ENCODE data around the gene ATF7IP2. TPM values are rescaled to one million over a fixed set of nuclear protein-coding genes. Genes with fewer than 3 reads are reported as not detected.

The ATF7IP2 gene
- total and polyA plus RNA-seq, 4 donors: 4.9 to 21.2 (median 12.5) TPM

- Histone ChIP-seq H3K27ac (ENCODE audit: low read depth in 1 of 2, low read length in 2 of 2) (no peak overlapping the region), H3K4me3 (ENCODE audit: low read length in 2 of 2) (no peak overlapping the region), H3K4me1 (ENCODE audit: control insufficient read depth in 1 of 2, insufficient read depth in 2 of 2, low read length in 2 of 2) (no peaks in the 10 kb centered on the region), H3K9me3 (ENCODE audit: control insufficient read depth, low read length) (peaks cover 4% of the 10 kb centered on the region), H3K27me3 (ENCODE audit: control insufficient read depth in 1 of 2, insufficient read depth in 2 of 2, low read length in 1 of 2) (no peaks in the 10 kb centered on the region), H3K36me3 (ENCODE audit: control insufficient read depth in 1 of 2, insufficient read depth in 2 of 2, low read length in 1 of 2) (no peaks in the 10 kb centered on the region)
- DNase-seq (no peak), ATAC-seq (ENCODE audit: low FRiP score) (no peak)
- 69 to 70% methylated on average over 2 of the region's 2 CpGs for WGBS, 2 donors
- intact Hi-C loops (cut with DNase I): no loop called here
Measured at GRCh38 chr16:10368969-10369551, 16.8 kb upstream of the ATF7IP2 start.

- Histone ChIP-seq H3K27ac (ENCODE audit: low read depth in 1 of 2, low read length in 2 of 2) (no peak overlapping the region), H3K4me1 (ENCODE audit: control insufficient read depth in 1 of 2, insufficient read depth in 2 of 2, low read length in 2 of 2) (no peaks in the 10 kb centered on the region), H3K9me3 (ENCODE audit: control insufficient read depth, low read length) (peaks cover 4% of the 10 kb centered on the region), H3K4me3 (ENCODE audit: low read length in 2 of 2) (no peak overlapping the region), H3K36me3 (ENCODE audit: control insufficient read depth in 1 of 2, insufficient read depth in 2 of 2, low read length in 1 of 2) (no peaks in the 10 kb centered on the region), H3K27me3 (ENCODE audit: control insufficient read depth in 1 of 2, insufficient read depth in 2 of 2, low read length in 1 of 2) (no peaks in the 10 kb centered on the region)
- WGBS, 2 donors: 26 to 34% methylated on average over 4 of the region's 4 CpGs
- ATAC-seq (ENCODE audit: low FRiP score): no peak
- DNase-seq: no peak
- intact Hi-C loops (cut with DNase I): no loop called here
Measured at GRCh38 chr16:10370096-10370726, 15.7 kb upstream of the ATF7IP2 start.

GRCh38 chr16:10371592-10371991, 14.3 kb upstream of the ATF7IP2 start:
- Histone ChIP-seq H3K36me3 (ENCODE audit: control insufficient read depth in 1 of 2, insufficient read depth in 2 of 2, low read length in 1 of 2) (no peaks in the 10 kb centered on the region), H3K27me3 (ENCODE audit: control insufficient read depth in 1 of 2, insufficient read depth in 2 of 2, low read length in 1 of 2) (no peaks in the 10 kb centered on the region), H3K9me3 (ENCODE audit: control insufficient read depth, low read length) (peaks cover 4% of the 10 kb centered on the region), H3K27ac (ENCODE audit: low read depth in 1 of 2, low read length in 2 of 2) (no peak overlapping the region), H3K4me3 (ENCODE audit: low read length in 2 of 2) (no peak overlapping the region), H3K4me1 (ENCODE audit: control insufficient read depth in 1 of 2, insufficient read depth in 2 of 2, low read length in 2 of 2) (no peaks in the 10 kb centered on the region)
- ATAC-seq (ENCODE audit: low FRiP score) (no peak), DNase-seq (no peak)
- intact Hi-C loops (cut with DNase I): no loop called here
- WGBS, 2 donors: 71 to 76% methylated on average over 2 of the region's 2 CpGs

GRCh38 chr16:10373556-10373955, 12.3 kb upstream of the ATF7IP2 start:
- Histone ChIP-seq H3K27ac (ENCODE audit: low read depth in 1 of 2, low read length in 2 of 2) (no peak overlapping the region), H3K4me3 (ENCODE audit: low read length in 2 of 2) (no peak overlapping the region), H3K9me3 (ENCODE audit: control insufficient read depth, low read length) (peaks cover 4% of the 10 kb centered on the region), H3K27me3 (ENCODE audit: control insufficient read depth in 1 of 2, insufficient read depth in 2 of 2, low read length in 1 of 2) (no peaks in the 10 kb centered on the region), H3K36me3 (ENCODE audit: control insufficient read depth in 1 of 2, insufficient read depth in 2 of 2, low read length in 1 of 2) (no peaks in the 10 kb centered on the region), H3K4me1 (ENCODE audit: control insufficient read depth in 1 of 2, insufficient read depth in 2 of 2, low read length in 2 of 2) (no peaks in the 10 kb centered on the region)
- 94% methylated on average over 1 of the region's 1 CpG for WGBS, 2 donors
- DNase-seq (no peak), ATAC-seq (ENCODE audit: low FRiP score) (no peak)
- intact Hi-C loops (cut with DNase I): no loop called here

GRCh38 chr16:10376229-10376628, 9.6 kb upstream of the ATF7IP2 start:
- Histone ChIP-seq H3K27ac (ENCODE audit: low read depth in 1 of 2, low read length in 2 of 2) (no peak overlapping the region), H3K9me3 (ENCODE audit: control insufficient read depth, low read length) (no peaks in the 10 kb centered on the region), H3K36me3 (ENCODE audit: control insufficient read depth in 1 of 2, insufficient read depth in 2 of 2, low read length in 1 of 2) (no peaks in the 10 kb centered on the region), H3K4me1 (ENCODE audit: control insufficient read depth in 1 of 2, insufficient read depth in 2 of 2, low read length in 2 of 2) (no peaks in the 10 kb centered on the region), H3K27me3 (ENCODE audit: control insufficient read depth in 1 of 2, insufficient read depth in 2 of 2, low read length in 1 of 2) (no peaks in the 10 kb centered on the region), H3K4me3 (ENCODE audit: low read length in 2 of 2) (no peak overlapping the region)
- DNase-seq: no peak
- 75 to 80% methylated on average over 1 of the region's 1 CpG for WGBS, 2 donors
- ATAC-seq (ENCODE audit: low FRiP score): no peak
- intact Hi-C loops (cut with DNase I): no loop called here

GRCh38 chr16:10383626-10384025, 2.2 kb upstream of the ATF7IP2 start:
- no peak for ATAC-seq (ENCODE audit: low FRiP score)

GRCh38 chr16:10386517-10387100, 748 bp downstream of the ATF7IP2 start:
- Histone ChIP-seq H3K27ac (ENCODE audit: low read depth in 1 of 2, low read length in 2 of 2) (no peak overlapping the region), H3K27me3 (ENCODE audit: control insufficient read depth in 1 of 2, insufficient read depth in 2 of 2, low read length in 1 of 2) (no peaks in the 10 kb centered on the region), H3K36me3 (ENCODE audit: control insufficient read depth in 1 of 2, insufficient read depth in 2 of 2, low read length in 1 of 2) (peaks cover 0 to 3% of the 10 kb centered on the region in 2 donors), H3K4me1 (ENCODE audit: control insufficient read depth in 1 of 2, insufficient read depth in 2 of 2, low read length in 2 of 2) (no peaks in the 10 kb centered on the region), H3K9me3 (ENCODE audit: control insufficient read depth, low read length) (no peaks in the 10 kb centered on the region), H3K4me3 (ENCODE audit: low read length in 2 of 2) (peak overlapping the region; percentile 22 to 51)
- ATAC-seq (ENCODE audit: low FRiP score) (no peak), DNase-seq (no peak)
- intact Hi-C loops (cut with DNase I): no loop called here
- 7 to 8% methylated on average over 14 of the region's 14 CpGs for WGBS, 2 donors

More at GRCh38 chr16:10383626-10384025, 2.2 kb upstream of the ATF7IP2 start:
- no peaks in the 10 kb centered on the region for H3K27me3 ChIP-seq (ENCODE audit: control insufficient read depth in 1 of 2, insufficient read depth in 2 of 2, low read length in 1 of 2)
- intact Hi-C loops (cut with DNase I): no loop called here
- H3K36me3 ChIP-seq (ENCODE audit: control insufficient read depth in 1 of 2, insufficient read depth in 2 of 2, low read length in 1 of 2): no peaks in the 10 kb centered on the region
- WGBS, 2 donors: 45 to 46% methylated on average over 3 of the region's 3 CpGs
- H3K4me1 ChIP-seq (ENCODE audit: control insufficient read depth in 1 of 2, insufficient read depth in 2 of 2, low read length in 2 of 2): no peaks in the 10 kb centered on the region
- H3K4me3 ChIP-seq (ENCODE audit: low read length in 2 of 2): no peak overlapping the region
- no peak for DNase-seq
- H3K9me3 ChIP-seq (ENCODE audit: control insufficient read depth, low read length): no peaks in the 10 kb centered on the region
- H3K27ac ChIP-seq (ENCODE audit: low read depth in 1 of 2, low read length in 2 of 2): no peak overlapping the region

- H3K9me3 ChIP-seq (ENCODE audit: control insufficient read depth, low read length): no peaks in the 10 kb centered on the region
- peaks cover 0 to 3% of the 10 kb centered on the region in 2 donors for H3K36me3 ChIP-seq (ENCODE audit: control insufficient read depth in 1 of 2, insufficient read depth in 2 of 2, low read length in 1 of 2)
- no peaks in the 10 kb centered on the region for H3K27me3 ChIP-seq (ENCODE audit: control insufficient read depth in 1 of 2, insufficient read depth in 2 of 2, low read length in 1 of 2)
- DNase-seq (no peak), ATAC-seq (ENCODE audit: low FRiP score) (no peak)
- intact Hi-C loops (cut with DNase I): no loop called here
- H3K27ac ChIP-seq (ENCODE audit: low read depth in 1 of 2, low read length in 2 of 2): no peak overlapping the region
- 78 to 79% methylated on average over 5 of the region's 5 CpGs for WGBS, 2 donors
- H3K4me1 ChIP-seq (ENCODE audit: control insufficient read depth in 1 of 2, insufficient read depth in 2 of 2, low read length in 2 of 2): no peaks in the 10 kb centered on the region
- H3K4me3 ChIP-seq (ENCODE audit: low read length in 2 of 2): peak overlapping the region in 1 of 2 donors; percentile 31
Measured at GRCh38 chr16:10387188-10387617, 1.3 kb downstream of the ATF7IP2 start.

GRCh38 chr16:10388988-10389387, 3.1 kb downstream of the ATF7IP2 start:
- 69 to 70% methylated on average over 5 of the region's 5 CpGs for WGBS, 2 donors
- ATAC-seq (ENCODE audit: low FRiP score) (no peak), DNase-seq (no peak)
- Histone ChIP-seq H3K27me3 (ENCODE audit: control insufficient read depth in 1 of 2, insufficient read depth in 2 of 2, low read length in 1 of 2) (no peaks in the 10 kb centered on the region), H3K27ac (ENCODE audit: low read depth in 1 of 2, low read length in 2 of 2) (no peak overlapping the region), H3K4me3 (ENCODE audit: low read length in 2 of 2) (no peak overlapping the region), H3K4me1 (ENCODE audit: control insufficient read depth in 1 of 2, insufficient read depth in 2 of 2, low read length in 2 of 2) (no peaks in the 10 kb centered on the region), H3K9me3 (ENCODE audit: control insufficient read depth, low read length) (no peaks in the 10 kb centered on the region), H3K36me3 (ENCODE audit: control insufficient read depth in 1 of 2, insufficient read depth in 2 of 2, low read length in 1 of 2) (peaks cover 0 to 3% of the 10 kb centered on the region in 2 donors)
- intact Hi-C loops (cut with DNase I): no loop called here

All from aorta (tissue), 5 donors.